Keratinocyte (primary cell): ENCODE measurements around the gene STMN3. TPM values are rescaled to one million over a fixed set of nuclear protein-coding genes. Genes with fewer than 3 reads are reported as not detected.
A peak's percentile ranks its signal among the peaks of the same experiment; 100 is the strongest.

Experiments
- DNase-seq: peaks from one replicate; pipeline ENCODE4 v3.0.0-alpha.2; 2011; ENCODE audit warnings: low read depth, missing footprints, low spot score
- FAIRE-seq: peaks from 2 replicates; lab custom pipeline; 2011; peaks lifted over from hg19 to GRCh38; lab: Jason Lieb, UNC
- H2AFZ ChIP-seq: 2 replicates; pipeline ENCODE4 v1.6.0; 2012; ENCODE audit warnings: low read length, control low read depth, inconsistent platforms; ENCODE audit not compliant: control insufficient read depth
- H3K27ac ChIP-seq: 2 replicates; pipeline ENCODE4 v1.5.1; 2011; ENCODE audit warnings: low read length; ENCODE audit not compliant: control insufficient read depth, insufficient read depth
- H3K27me3 ChIP-seq: 3 replicates; pipeline ENCODE4 v1.6.0; 2011; ENCODE audit warnings: low read length; ENCODE audit not compliant: control insufficient read depth, insufficient read depth; ENCODE audit errors: extremely low read depth
- H3K36me3 ChIP-seq, 2 experiments: 2 replicates in 1 of 2; 3 replicates in 1 of 2; pipeline ENCODE4 v1.5.1; 2011; ENCODE audit warnings: low read length in 2 of 2, mild to moderate bottlenecking in 1 of 2; ENCODE audit not compliant: control insufficient read depth in 2 of 2, insufficient read depth in 2 of 2; ENCODE audit errors: extremely low read depth in 1 of 2
- H3K4me1 ChIP-seq: 3 replicates; pipeline ENCODE4 v1.5.1; 2011; ENCODE audit warnings: low read length; ENCODE audit not compliant: control insufficient read depth, insufficient read depth; ENCODE audit errors: extremely low read depth
- H3K4me2 ChIP-seq: 3 replicates; pipeline ENCODE4 v1.6.0; 2011; ENCODE audit warnings: low read depth, low read length; ENCODE audit not compliant: control insufficient read depth, insufficient read depth; ENCODE audit errors: extremely low read depth
- H3K4me3 ChIP-seq, 3 experiments: fragments of 200-600 bp in 1 of 3; sonication (generic) in 1 of 3; 2 replicates in 2 of 3; 3 replicates in 1 of 3; pipeline ENCODE4 v1.5.1; 2011 to 2016; ENCODE audit warnings: low read length in 3 of 3, mild to moderate bottlenecking in 3 of 3, control low read depth in 2 of 3, inconsistent platforms in 1 of 3, low read depth in 1 of 3, mixed read lengths in 1 of 3, mixed run types in 1 of 3, moderate library complexity in 1 of 3; ENCODE audit not compliant: control insufficient read depth in 2 of 3, insufficient read depth in 2 of 3; ENCODE audit errors: extremely low read depth in 1 of 3
- H3K79me2 ChIP-seq: 2 replicates; pipeline ENCODE4 v1.6.0; 2012; ENCODE audit warnings: low read length; ENCODE audit not compliant: control insufficient read depth, insufficient read depth
- H3K9ac ChIP-seq: 3 replicates; pipeline ENCODE4 v1.6.0; 2011; ENCODE audit warnings: low read length; ENCODE audit not compliant: control insufficient read depth, insufficient read depth; ENCODE audit errors: extremely low read depth
- H3K9me1 ChIP-seq: 3 replicates; pipeline ENCODE4 v1.6.0; 2011; ENCODE audit warnings: low read length; ENCODE audit not compliant: control insufficient read depth, insufficient read depth; ENCODE audit errors: extremely low read depth
- H3K9me3 ChIP-seq: 2 replicates; pipeline ENCODE4 v1.5.1; 2012; ENCODE audit warnings: low read depth, low read length; ENCODE audit not compliant: control insufficient read depth
- H4K20me1 ChIP-seq: 3 replicates; pipeline ENCODE4 v1.6.0; 2011; ENCODE audit warnings: low read length; ENCODE audit not compliant: control insufficient read depth, insufficient read depth; ENCODE audit errors: extremely low read depth
- EZH2 ChIP-seq: IDR thresholded peaks from one replicate; pipeline ENCODE4 v1.6.1; 2012; ENCODE audit warnings: inconsistent platforms, mild to moderate bottlenecking, low read length, moderate library complexity
- dilution Hi-C: fragments of 300-500 bp; cut with MboI; formaldehyde crosslinking; loops from one replicate; pipeline ENCODE4 v1.7.0; 2020; ENCODE audit warnings: low sequenced_read_pairs; ENCODE audit not compliant: extremely low pct_ligation_motif_present
- polyA plus RNA-seq, 5 experiments: library from polyadenylated mRNA; depleted of rRNA in 3 of 5; stranded (reverse) in 3 of 5; stranded (forward) in 1 of 5; unstranded in 1 of 5; fragments of >200 nt; gene quantifications; 1 replicate in 1 of 5; 2 replicates in 3 of 5; 3 replicates in 1 of 5; pipeline versions ENCODE4 v1.2.1 to v1.2.3, GENCODE V29; 2011 to 2012; ENCODE audit warnings: missing spikeins in 2 of 5, low read depth in 1 of 5, low replicate concordance in 1 of 5
- TF ChIP-seq, protein P1 (sequence below), 3 experiments: IDR thresholded peaks in 1 of 3; conservative IDR thresholded peaks in 1 of 3; optimal IDR thresholded peaks in 1 of 3; 2 replicates in 2 of 3; 3 replicates in 1 of 3; pipeline versions ENCODE3 to v1.5.1; 2011; ENCODE audit warnings: low read length in 3 of 3, mild to moderate bottlenecking in 3 of 3, moderate library complexity in 2 of 3, control low read depth in 1 of 3, inconsistent platforms in 1 of 3; ENCODE audit not compliant: insufficient read depth in 2 of 3; ENCODE audit errors: extremely low read depth in 1 of 3

STMN3 gene
- polyA plus RNA-seq, 1 donor (not counting 4 experiments of a cell fraction or from before 2014, with no cell fraction given) = 12.0 TPM

DNA sequence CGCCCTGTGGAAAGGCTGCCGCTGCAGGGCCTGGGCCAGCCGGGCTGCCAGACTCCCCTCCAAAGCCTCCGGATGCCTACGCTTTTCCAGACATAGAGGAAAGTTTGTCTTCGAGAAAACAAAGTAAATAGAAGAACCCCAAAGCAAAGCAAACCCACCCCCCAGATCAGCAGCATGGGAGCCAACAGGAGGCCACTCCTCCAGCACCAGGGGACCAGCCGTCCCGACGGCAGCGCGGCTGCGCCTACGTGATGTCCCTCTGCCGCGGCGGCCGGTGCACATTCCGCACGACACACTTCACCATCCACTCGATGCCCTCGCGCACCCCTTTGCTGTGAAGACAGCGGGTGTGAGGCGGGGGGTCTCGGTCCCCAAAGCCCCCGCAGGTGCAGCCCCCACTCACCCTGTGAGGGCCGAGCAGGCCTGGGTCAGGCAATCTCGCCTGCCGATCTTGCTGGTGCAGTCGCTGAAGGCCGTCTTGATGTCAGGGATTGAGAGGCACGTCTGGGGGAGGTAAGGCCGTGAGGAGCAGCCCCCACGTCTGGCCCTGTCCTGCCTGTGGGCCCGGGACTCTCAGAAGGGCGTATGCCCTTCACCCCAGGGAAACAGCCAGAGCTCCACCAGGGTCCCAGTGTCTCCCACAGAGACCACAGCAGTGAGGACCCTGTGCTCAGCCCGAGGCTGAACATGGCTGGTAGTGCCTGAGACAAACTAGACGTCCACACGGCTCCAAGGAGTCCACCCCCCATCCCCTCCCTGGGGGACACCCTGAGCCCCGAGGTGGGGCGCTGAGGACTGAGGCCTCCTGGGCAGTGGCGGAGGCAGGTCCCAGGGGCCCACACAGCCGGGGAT, 47.2 kb upstream of the STMN3 start:
- H3K27me3 ChIP-seq = no peaks in the 10 kb centered on the region
- peak overlapping the region; percentile 84 for H3K27ac ChIP-seq
- H3K9me3 ChIP-seq = no peaks in the 10 kb centered on the region
- H3K4me2 ChIP-seq = no peak overlapping the region
- H3K9me1 ChIP-seq = no peaks in the 10 kb centered on the region
- dilution Hi-C loops = no loop called here
- H3K36me3 ChIP-seq = peaks cover 15 to 22% of the 10 kb centered on the region in 2 experiments
- no peak overlapping the region for H2AFZ ChIP-seq
- TF ChIP-seq EZH2 = no peak
- TF ChIP-seq, protein P1, sequence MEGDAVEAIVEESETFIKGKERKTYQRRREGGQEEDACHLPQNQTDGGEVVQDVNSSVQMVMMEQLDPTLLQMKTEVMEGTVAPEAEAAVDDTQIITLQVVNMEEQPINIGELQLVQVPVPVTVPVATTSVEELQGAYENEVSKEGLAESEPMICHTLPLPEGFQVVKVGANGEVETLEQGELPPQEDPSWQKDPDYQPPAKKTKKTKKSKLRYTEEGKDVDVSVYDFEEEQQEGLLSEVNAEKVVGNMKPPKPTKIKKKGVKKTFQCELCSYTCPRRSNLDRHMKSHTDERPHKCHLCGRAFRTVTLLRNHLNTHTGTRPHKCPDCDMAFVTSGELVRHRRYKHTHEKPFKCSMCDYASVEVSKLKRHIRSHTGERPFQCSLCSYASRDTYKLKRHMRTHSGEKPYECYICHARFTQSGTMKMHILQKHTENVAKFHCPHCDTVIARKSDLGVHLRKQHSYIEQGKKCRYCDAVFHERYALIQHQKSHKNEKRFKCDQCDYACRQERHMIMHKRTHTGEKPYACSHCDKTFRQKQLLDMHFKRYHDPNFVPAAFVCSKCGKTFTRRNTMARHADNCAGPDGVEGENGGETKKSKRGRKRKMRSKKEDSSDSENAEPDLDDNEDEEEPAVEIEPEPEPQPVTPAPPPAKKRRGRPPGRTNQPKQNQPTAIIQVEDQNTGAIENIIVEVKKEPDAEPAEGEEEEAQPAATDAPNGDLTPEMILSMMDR (optimal IDR thresholded peaks at IDR 0.05 in 1 of 3, IDR thresholded peaks at IDR 0.05 in 1 of 3, conservative IDR thresholded peaks at IDR 0.05 in 1 of 3; ENCODE audit: extremely low read depth in 1 of 3, insufficient read depth in 2 of 3, low read length in 3 of 3) = no peak
- H3K9ac ChIP-seq = no peak overlapping the region
- H3K4me3 ChIP-seq = no peak overlapping the region
- H4K20me1 ChIP-seq = peaks cover under 1% of the 10 kb centered on the region
- peaks cover 35% of the 10 kb centered on the region for H3K4me1 ChIP-seq
- peaks cover 24% of the 10 kb centered on the region for H3K79me2 ChIP-seq
- FAIRE-seq (no peak), DNase-seq (no peak)

DNA sequence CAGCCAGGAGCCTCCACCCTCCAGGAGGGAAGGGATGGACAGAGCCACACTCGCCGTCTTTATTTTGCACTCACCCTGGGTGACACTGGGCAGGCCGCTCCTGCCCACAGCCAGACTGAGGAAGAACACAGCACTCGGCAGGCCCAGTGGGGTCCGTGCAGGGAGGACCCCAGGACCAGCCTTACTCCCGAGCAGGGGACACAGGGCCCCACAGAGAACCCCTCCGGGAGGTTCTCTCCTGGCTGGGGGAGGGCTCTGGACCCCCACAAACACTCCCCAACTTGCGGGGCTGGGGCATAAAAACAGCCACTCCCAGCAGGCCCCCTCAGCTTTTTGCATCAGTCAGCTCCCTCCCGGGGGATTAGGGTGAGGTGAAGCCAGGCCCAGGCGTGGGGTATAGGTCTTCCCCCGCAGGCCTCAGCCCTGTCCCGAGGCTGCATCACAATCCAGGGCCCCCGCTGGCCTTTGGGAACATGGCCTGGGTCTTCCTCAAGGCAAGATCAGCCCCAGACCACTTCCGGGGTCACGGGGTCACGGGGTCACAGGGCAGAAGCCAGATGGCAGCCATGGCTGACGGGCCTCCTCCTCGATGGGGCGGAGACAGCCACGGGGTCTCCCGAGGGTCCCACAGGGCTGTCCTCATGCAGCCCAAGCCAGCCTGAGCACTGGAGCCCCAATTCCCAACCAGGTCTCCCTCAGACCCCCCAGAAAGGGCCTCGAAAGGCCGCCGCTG, 46.4 kb upstream of the STMN3 start:
- FAIRE-seq = no peak

More for the DNA sequence above, 46.4 kb upstream of the STMN3 start:
- DNase-seq = no peak
- no peaks in the 10 kb centered on the region for H3K27me3 ChIP-seq
- TF ChIP-seq, protein P1 (optimal IDR thresholded peaks at IDR 0.05 in 1 of 3, IDR thresholded peaks at IDR 0.05 in 1 of 3, conservative IDR thresholded peaks at IDR 0.05 in 1 of 3; ENCODE audit: extremely low read depth in 1 of 3, insufficient read depth in 2 of 3, low read length in 3 of 3) = no peak
- TF ChIP-seq EZH2 = no peak
- H3K4me2 ChIP-seq = peak overlapping the region; percentile 99
- H3K9me3 ChIP-seq = no peaks in the 10 kb centered on the region
- H3K79me2 ChIP-seq = peaks cover 17% of the 10 kb centered on the region
- H3K9ac ChIP-seq = peak overlapping the region; percentile 72
- H4K20me1 ChIP-seq = no peaks in the 10 kb centered on the region
- H3K36me3 ChIP-seq = peaks cover 9 to 14% of the 10 kb centered on the region in 2 experiments
- no peaks in the 10 kb centered on the region for H3K9me1 ChIP-seq
- H3K4me3 ChIP-seq = peak overlapping the region in 1 of 3 experiments; percentile 3
- dilution Hi-C loops = no loop called here
- peaks cover 43% of the 10 kb centered on the region for H3K4me1 ChIP-seq
- H3K27ac ChIP-seq = peak overlapping the region; percentile 84
- H2AFZ ChIP-seq = no peak overlapping the region
